ENCODE measurements around the gene RNF20. TPM values are rescaled to one million over a fixed set of nuclear protein-coding genes. Genes with fewer than 3 reads are reported as not detected.
A peak's percentile ranks its signal among the peaks of the same experiment; 100 is the strongest.

RNF20 gene
- polyA plus RNA-seq, 2 of the 4 experiments (the other 2 are of a cell fraction), result 32.4 to 54.4 TPM

GRCh38 chr9:101593345-101593744, 59.7 kb downstream of the RNF20 start:
- no peak overlapping the region for H3K4me3 ChIP-seq
- POLR2A ChIA-PET, result interaction anchor here (0.9 kb wide), 1 partner anchor 8 kb away, joined by 3 read pairs; no protein-coding TSS in a partner anchor
- TF ChIP-seq POLR2A (IDR thresholded peaks at IDR 0.05; ENCODE audit: low read length), result no peak
- TF ChIP-seq SREBF2 (IDR thresholded peaks at IDR 0.05), result no peak
- H3K27ac ChIP-seq, result no peak overlapping the region
- DNase-seq (ENCODE audit: low read depth in 1 of 2, low spot score in 1 of 2) (no peak), ATAC-seq (peak in 1 of 2 experiments; percentile 25; a peak in 2 of 6 replicates), FAIRE-seq (no peak)
- CTCF ChIA-PET, result interaction anchor here (1.5 kb wide), 1 partner anchor 8 kb away, joined by 6 read pairs; no protein-coding TSS in a partner anchor
- no peaks in the 10 kb centered on the region for H3K9me3 ChIP-seq
- H3K4me2 ChIP-seq, result no peak overlapping the region
- 33% methylated on average over 2 of the region's 2 CpGs for WGBS (ENCODE audit: missing lambda C conversion rate)
- H3K4me1 ChIP-seq, result peaks cover 7% of the 10 kb centered on the region; the same call in 1 of the 3 replicates

- POLR2A ChIA-PET, result no interaction called here
- Histone ChIP-seq H3K4me2 (no peak within 1 kb of the TSS), H3K9me3 (no peaks in the 10 kb centered on the region), H3K4me1 (peaks cover 1% of the 10 kb centered on the region; the same call in 1 of the 3 replicates), H3K27ac (no peak within 1 kb of the TSS), H3K4me3 (no peak within 1 kb of the TSS)
- ATAC-seq, result no peak
- no peak for DNase-seq (ENCODE audit: low read depth in 1 of 2, low spot score in 1 of 2)
- TF ChIP-seq CBX2 (IDR thresholded peaks at IDR 0.05; ENCODE audit: borderline replicate concordance, low read depth) (no peak), JUN (IDR thresholded peaks at IDR 0.05) (no peak), RFX5 (IDR thresholded peaks at IDR 0.05) (no peak), FOSL2 (IDR thresholded peaks at IDR 0.05) (no peak), FOSL2 (CRISPR knock-in tag; IDR thresholded peaks at IDR 0.05) (no peak), RARB (CRISPR knock-in tag; IDR thresholded peaks at IDR 0.05) (no peak), TP53 (CRISPR knock-in tag; IDR thresholded peaks at IDR 0.05) (no peak), SREBF2 (IDR thresholded peaks at IDR 0.05) (no peak), EP300 (IDR thresholded peaks at IDR 0.05) (no peak), CBX8 (IDR thresholded peaks at IDR 0.05) (no peak), MAFK (IDR thresholded peaks at IDR 0.05; ENCODE audit: partially characterized antibody) (no peak), POLR2AphosphoS2 (conservative IDR thresholded peaks at IDR 0.05; ENCODE audit: low read length) (no peak)
- FAIRE-seq, result no peak
- CTCF ChIA-PET, result no interaction called here
- WGBS (ENCODE audit: missing lambda C conversion rate), result 51% methylated on average over 10 of the region's 19 CpGs
These were observed 61.1 kb downstream of the RNF20 start, which contains the start of gene PPP3R2 for GRCh38 chr9:101594796-101595195. Gene PPP3R2 (minus strand): TSS chr9:101594969. CDS start chr9:101594921, 48 bp downstream.

GRCh38 chr9:101601904-101602765, 68.5 kb downstream of the RNF20 start:
- 9% methylated on average over 11 of the region's 11 CpGs for WGBS (ENCODE audit: missing lambda C conversion rate)
- Histone ChIP-seq H3K27ac (no peak overlapping the region), H3K4me2 (peak overlapping the region; percentile 43; the same call in 2 of the 3 replicates), H3K9me3 (no peaks in the 10 kb centered on the region), H3K4me1 (no peaks in the 10 kb centered on the region), H3K4me3 (no peak overlapping the region)
- TF ChIP-seq RARB (CRISPR knock-in tag; IDR thresholded peaks at IDR 0.05) (no peak), KDM1A (IDR thresholded peaks at IDR 0.05; ENCODE audit: low read depth) (no peak), RAD21 (conservative IDR thresholded peaks at IDR 0.05 in 1 of 2, IDR thresholded peaks at IDR 0.05 in 1 of 2) (peak; percentile 75 to 79), NFE2L2 (conservative IDR thresholded peaks at IDR 0.05; ENCODE audit: low read length) (no peak), TFCP2L1 (CRISPR knock-in tag; IDR thresholded peaks at IDR 0.05) (no peak), ZNF302 (CRISPR knock-in tag; IDR thresholded peaks at IDR 0.05) (no peak), REST (IDR thresholded peaks at IDR 0.05) (no peak), SMC3 (IDR thresholded peaks at IDR 0.05) (peak; percentile 49), JUNB (IDR thresholded peaks at IDR 0.05) (no peak), USF2 (IDR thresholded peaks at IDR 0.05) (no peak), CHD2 (IDR thresholded peaks at IDR 0.05; ENCODE audit: low read length, partially characterized antibody) (no peak), RNF2 (IDR thresholded peaks at IDR 0.05; ENCODE audit: borderline replicate concordance, low read depth) (no peak), CTCF (IDR thresholded peaks at IDR 0.05) (peak; percentile 78), PHF8 (IDR thresholded peaks at IDR 0.05; ENCODE audit: borderline replicate concordance, low read depth) (no peak), FOSB (CRISPR knock-in tag; IDR thresholded peaks at IDR 0.05) (no peak)
- ATAC-seq (peak; percentile 80 to 89; a peak in 5 of 6 replicates), FAIRE-seq (peak; percentile 80), DNase-seq (ENCODE audit: low read depth in 1 of 2, low spot score in 1 of 2) (peak; percentile 47 to 53)
- CTCF ChIA-PET, result interaction anchor here (0.6 to 1.9 kb wide), 17 partner anchors 9 to 167 kb away, joined by 3 to 10 read pairs (median 4); partner anchors contain the start of gene ALDOB
- POLR2A ChIA-PET, result interaction anchor here (0.5 kb wide), 1 partner anchor 238 kb away, joined by 3 read pairs; no protein-coding TSS in a partner anchor
